NCI-H2081 (cell line): ENCODE data around the gene DENND1A.
A peak's percentile ranks its signal among the peaks of the same experiment; 100 is the strongest.
"Not testable (repeated sequence)": the region's sequence is repeated elsewhere in the genome, so short reads cannot be mapped to it uniquely, and the experiment has no call there.

ENCODE experiments used
- DNase-seq, 2 experiments: peaks; one replicate each; lab custom pipeline; 2025; lab: John Stamatoyannopoulos, UW

DENND1A gene

GRCh38 chr9:123414936-123415930 is 514.7 kb downstream of the DENND1A start:
- DNase-seq = no peak

DNA sequence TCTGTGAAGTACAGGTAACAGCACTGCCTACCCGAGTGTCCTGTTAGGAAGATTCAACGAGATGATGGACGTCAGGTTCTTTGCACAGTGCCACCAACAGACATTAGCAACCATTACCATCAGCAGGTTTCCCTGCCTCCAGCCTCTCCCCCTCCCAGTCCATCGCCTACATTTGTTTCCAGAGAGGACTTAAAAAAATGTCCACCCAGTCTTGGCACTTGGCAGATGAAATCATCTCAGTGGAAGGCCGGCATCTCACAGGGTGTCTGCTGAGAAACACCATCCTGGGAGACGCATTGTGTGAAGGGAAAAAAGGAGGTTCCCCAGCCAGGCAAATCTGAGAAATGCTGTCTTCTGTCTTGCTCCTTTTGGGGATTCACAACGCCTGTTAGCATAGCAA is 515.7 kb downstream of the DENND1A start:
- DNase-seq = no peak

- no peak for DNase-seq
Measured at GRCh38 chr9:123412171-123412820, 517.6 kb downstream of the DENND1A start.

GRCh38 chr9:123411636-123412035 is 518.3 kb downstream of the DENND1A start:
- no peak for DNase-seq

GRCh38 chr9:123411191-123411590 is 518.7 kb downstream of the DENND1A start:
- no peak for DNase-seq

- no peak for DNase-seq
Measured at GRCh38 chr9:123410281-123410910, 519.5 kb downstream of the DENND1A start.

GRCh38 chr9:123408313-123409262 is 521.3 kb downstream of the DENND1A start:
- no peak for DNase-seq

- DNase-seq = no peak
Measured at GRCh38 chr9:123407217-123407851, 522.6 kb downstream of the DENND1A start.

- DNase-seq = peak; percentile 14 to 65
Measured at GRCh38 chr9:123406691-123407216, 523.2 kb downstream of the DENND1A start.

DNA sequence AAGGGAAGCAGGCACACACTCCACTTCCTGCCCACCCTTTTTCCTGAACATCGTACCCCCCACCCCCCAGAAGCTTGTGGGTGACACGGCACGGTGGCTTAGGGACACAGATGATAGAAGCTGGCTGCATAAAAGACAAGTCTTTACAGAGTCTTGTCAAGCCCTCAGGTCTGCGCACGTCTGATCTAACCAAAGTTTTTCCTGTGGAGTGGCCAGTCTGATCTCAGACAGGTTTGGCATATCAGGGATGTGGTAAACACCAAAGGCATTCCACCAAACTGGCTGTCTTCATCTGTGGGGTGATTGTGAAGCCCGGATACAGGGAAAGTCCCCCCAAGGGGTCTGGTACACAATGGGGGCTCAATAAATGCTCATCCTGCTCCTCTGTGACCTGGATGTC is 523.9 kb downstream of the DENND1A start:
- no peak for DNase-seq

DNA sequence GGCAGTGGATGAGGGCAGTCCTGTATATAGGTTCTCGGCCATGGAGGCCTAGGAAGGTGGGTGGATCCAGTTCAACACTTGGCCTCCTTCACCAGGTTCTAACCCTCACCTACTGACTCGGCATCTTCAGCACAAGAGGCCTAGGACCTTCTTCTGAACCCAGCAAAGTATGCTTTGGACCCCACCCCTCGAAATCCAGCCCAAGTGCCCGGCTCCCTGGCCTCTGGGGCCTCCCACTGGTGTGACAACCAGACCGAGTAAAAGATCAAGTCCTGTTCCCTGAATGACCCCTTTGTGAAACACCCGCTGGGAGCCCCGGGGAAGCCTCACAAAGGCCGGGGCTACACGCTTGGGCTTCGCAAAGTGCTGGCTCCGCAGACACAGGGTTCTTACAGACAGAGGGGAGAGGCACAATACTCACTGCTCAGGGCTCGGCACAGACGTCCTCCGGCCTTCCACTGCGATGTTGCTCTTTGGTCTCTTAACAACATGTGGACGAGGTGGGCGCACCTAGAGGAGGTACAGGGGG is 526.9 kb downstream of the DENND1A start:
- DNase-seq = no peak

- peak; percentile 32 to 51 for DNase-seq
Measured at GRCh38 chr9:123401879-123402513, 527.9 kb downstream of the DENND1A start.

- DNase-seq = no peak
Measured at GRCh38 chr9:123400926-123401503, 528.9 kb downstream of the DENND1A start.

GRCh38 chr9:123399803-123400378 is 530.0 kb downstream of the DENND1A start:
- DNase-seq = no peak

DNA sequence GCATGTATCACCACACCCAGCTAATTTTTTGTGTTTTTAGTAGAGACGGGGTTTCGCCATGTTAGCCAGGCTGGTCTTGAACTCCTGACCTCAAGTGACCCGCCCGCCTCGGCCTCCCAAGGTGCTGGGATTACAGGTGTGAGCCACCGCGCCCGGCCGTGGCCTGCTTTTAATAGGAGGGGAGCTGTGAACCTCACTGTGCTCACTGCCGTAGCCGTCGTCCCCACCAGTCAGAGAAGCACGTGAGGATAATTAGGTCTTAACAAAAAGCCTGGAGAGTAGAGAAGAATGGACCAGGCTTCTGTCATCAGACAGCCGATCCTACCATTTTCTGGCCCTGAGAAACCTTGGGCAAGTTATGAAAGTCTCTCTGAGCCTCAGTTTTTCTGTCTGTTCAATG is 531.0 kb downstream of the DENND1A start:
- DNase-seq = not testable (repeated sequence)

DNA sequence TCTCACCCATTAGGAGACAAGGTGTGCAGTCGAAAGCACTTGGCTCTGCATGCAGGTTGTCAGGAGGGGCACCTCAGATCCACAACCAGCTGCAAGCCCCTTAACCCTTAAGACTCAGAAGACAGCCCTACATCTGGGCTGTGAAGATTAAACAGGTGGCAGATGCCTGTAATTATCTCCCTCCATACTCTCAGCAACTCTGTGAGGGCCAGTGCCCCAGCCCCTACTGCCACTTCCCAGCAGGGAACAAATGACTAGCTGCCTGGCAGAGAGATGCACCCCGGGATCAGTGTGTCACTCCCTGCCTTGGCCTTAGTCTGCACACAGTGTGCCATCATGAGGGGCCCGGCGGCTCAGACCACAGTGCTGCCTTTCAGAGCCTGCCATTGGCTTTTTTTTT is 532.0 kb downstream of the DENND1A start:
- DNase-seq = no peak

DNA sequence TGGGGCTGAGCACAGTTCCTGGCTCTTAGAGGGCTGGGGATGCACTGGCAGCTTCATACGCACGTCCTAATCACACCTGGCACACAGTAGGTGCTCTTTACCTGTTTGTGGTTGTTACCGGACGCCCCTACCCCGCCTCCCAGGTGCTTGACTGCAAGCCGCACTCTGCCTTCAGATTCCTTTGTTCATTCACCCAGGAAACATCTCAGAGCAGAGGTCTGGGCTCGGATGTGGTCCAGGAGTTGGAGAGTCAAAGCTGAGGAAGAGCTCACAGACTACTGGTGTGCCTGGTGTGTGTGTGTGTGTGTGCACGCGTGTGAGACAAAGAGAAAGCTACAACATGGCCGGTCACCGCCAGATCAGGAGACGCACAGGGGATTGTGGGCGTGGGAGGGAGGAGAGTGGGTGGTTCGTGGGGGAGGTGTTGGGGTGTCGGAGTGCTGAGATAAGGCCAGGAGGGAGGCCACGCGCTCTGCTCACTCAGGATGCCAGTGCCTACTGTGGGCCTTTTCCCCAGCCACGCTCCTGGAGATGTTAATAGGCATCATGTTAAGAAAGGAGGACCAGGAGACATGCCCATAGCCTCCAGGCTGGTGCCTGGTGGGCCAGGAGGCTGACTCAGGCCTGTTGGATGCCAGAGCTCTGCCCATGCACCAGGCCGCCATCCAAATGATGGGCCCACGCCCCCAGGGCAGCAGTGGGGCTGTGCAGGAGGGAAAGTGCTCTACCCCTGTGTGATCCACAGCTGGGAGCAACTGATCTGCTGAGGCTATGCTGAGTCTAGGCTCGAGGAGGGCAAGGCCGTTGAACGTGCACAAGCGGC is 534.0 kb downstream of the DENND1A start:
- DNase-seq = no peak

DNA sequence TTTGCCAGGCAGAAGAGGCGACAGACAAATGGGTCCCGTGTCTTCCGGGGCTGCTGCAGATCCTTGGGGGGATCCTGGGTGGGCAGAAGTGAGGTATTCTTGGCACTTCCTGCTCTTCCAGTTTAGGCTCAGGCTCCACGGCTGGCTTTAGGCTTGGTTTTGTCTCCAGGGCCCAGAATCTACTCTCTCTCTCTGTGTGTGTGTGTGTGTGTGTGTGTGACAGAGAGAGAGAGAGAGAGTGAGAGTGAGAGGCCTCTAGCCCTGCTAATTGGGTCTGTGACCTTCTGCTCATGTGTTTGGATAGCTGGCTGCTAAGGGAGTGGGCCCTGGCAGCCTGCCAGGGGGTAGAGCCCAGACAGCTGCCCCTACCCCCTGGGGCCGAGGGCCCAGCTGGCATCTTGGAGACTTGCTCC is 534.6 kb downstream of the DENND1A start:
- peak; percentile 28 to 75 for DNase-seq
